Activated naive CD8-positive, alpha-beta T cell treated with anti-CD3 and anti-CD28 coated beads for 36 hours (primary cell): ENCODE data around the gene DCAF15. TPM values are rescaled to one million over a fixed set of nuclear protein-coding genes. Genes with fewer than 3 reads are reported as not detected.

Experiments
- DNase-seq: peaks from one replicate; pipeline ENCODE4 v3.0.0; 2021
- H3K27ac Mint-ChIP-seq: one replicate; pipeline ENCODE4 v1.8.0; 2022; ENCODE audit warnings: mild to moderate bottlenecking, moderate library complexity, mixed read lengths
- H3K27me3 Mint-ChIP-seq: one replicate; pipeline ENCODE4 v1.8.0; 2022; ENCODE audit warnings: mild to moderate bottlenecking, mixed read lengths
- H3K36me3 Mint-ChIP-seq: one replicate; pipeline ENCODE4 v1.8.0; 2021; ENCODE audit warnings: mild to moderate bottlenecking, mixed read lengths
- H3K4me1 Mint-ChIP-seq: one replicate; pipeline ENCODE4 v1.8.0; 2021; ENCODE audit warnings: mixed read lengths
- H3K4me3 Mint-ChIP-seq: one replicate; pipeline ENCODE4 v1.8.0; 2022; ENCODE audit warnings: mild to moderate bottlenecking, moderate library complexity, mixed read lengths
- H3K9me3 Mint-ChIP-seq: one replicate; pipeline ENCODE4 v1.8.0; 2022; ENCODE audit warnings: mixed read lengths
- total RNA-seq, 2 experiments: library from RNA; stranded (reverse); gene quantifications; one replicate each; pipeline ENCODE4 v1.2.3, GENCODE V29; 2021

DCAF15 gene, protein sequence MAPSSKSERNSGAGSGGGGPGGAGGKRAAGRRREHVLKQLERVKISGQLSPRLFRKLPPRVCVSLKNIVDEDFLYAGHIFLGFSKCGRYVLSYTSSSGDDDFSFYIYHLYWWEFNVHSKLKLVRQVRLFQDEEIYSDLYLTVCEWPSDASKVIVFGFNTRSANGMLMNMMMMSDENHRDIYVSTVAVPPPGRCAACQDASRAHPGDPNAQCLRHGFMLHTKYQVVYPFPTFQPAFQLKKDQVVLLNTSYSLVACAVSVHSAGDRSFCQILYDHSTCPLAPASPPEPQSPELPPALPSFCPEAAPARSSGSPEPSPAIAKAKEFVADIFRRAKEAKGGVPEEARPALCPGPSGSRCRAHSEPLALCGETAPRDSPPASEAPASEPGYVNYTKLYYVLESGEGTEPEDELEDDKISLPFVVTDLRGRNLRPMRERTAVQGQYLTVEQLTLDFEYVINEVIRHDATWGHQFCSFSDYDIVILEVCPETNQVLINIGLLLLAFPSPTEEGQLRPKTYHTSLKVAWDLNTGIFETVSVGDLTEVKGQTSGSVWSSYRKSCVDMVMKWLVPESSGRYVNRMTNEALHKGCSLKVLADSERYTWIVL
- 10 to 100 TPM; 54.3 to 54.6 TPM for total RNA-seq

GRCh38 chr19:13952154-13952930 lies at the start of gene DCAF15:
TSS of gene DCAF15 (plus strand) at chr19:13952509. CDS start at chr19:13952513, 4 bp downstream.
- Mint-ChIP-seq H3K4me1 (peaks cover 9% of the 10 kb centered on the region), H3K36me3 (peaks cover 3% of the 10 kb centered on the region), H3K9me3 (no peaks in the 10 kb centered on the region), H3K4me3 (peak within 1 kb of the TSS; percentile 97), H3K27ac (peak within 1 kb of the TSS; percentile 90), H3K27me3 (no peaks in the 10 kb centered on the region)
- peak; percentile 99 for DNase-seq

- Mint-ChIP-seq H3K27me3 (no peaks in the 10 kb centered on the region), H3K4me1 (peaks cover 15% of the 10 kb centered on the region), H3K36me3 (peaks cover 3% of the 10 kb centered on the region), H3K4me3 (no peak overlapping the region), H3K9me3 (peaks cover 3% of the 10 kb centered on the region), H3K27ac (peak overlapping the region; percentile 42)
- DNase-seq = peak; percentile 26
These were observed 49.2 kb upstream of the DCAF15 start for GRCh38 chr19:13902993-13903555.

DNA sequence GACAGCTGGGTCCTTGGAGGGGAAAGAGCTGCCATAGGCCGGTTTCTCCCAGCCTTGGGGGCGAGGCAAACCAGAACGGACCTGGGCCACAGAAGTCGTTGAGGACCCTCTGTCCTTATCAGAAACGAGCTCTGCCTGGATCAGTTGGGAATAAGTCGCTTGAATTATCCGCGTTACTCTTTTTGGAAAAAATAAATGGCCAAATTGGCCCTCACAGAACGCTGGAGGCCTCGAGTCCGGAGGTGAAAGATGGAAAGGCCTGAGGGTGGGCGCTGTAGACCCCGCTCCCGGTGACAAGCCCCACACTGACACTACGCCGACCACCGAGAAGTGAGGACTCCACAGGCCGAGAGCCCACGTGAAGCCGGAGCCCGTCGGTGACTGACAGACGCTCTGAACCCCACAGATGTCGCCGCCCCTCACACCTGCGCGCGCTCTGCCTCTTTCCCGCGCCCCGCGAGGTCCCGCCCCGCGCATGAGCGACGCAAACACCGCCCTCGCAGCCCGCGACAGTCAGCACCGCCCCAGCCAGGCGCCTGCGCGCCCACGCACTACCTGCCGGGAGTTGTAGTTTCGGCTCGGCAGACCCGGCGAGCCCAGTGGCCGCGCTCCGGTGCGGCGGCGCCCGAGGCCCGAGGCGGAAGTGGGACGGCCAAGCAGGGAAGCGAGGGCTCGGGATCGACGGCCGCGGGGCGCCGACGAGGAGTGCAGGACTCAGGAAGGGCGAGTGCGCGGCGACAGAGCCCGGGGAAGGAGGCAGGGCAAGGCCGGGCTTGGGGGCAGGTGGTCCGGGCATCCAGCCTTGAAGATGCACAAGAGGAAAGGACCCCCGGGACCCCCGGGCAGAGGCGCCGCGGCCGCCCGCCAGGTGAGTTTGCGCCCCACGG lies 46.4 kb upstream of the DCAF15 start, which contains the start of the genes BRME1 and CC2D1A:
Gene BRME1, minus strand, starts transcription at position 484 of the 887 bp plus-strand sequence. CDS start 1,225 bp downstream, outside the sequence.
Gene CC2D1A, plus strand, starts transcription at position 568 of the 887 bp plus-strand sequence. Its CDS starts 241 bp downstream, at position 809.
- Mint-ChIP-seq H3K9me3 (peaks cover 3% of the 10 kb centered on the region), H3K27me3 (no peaks in the 10 kb centered on the region), H3K4me3 (peak within 1 kb of the TSS; percentile 83), H3K36me3 (peaks cover 8% of the 10 kb centered on the region), H3K27ac (peak within 1 kb of the TSS; percentile 91), H3K4me1 (peaks cover 15% of the 10 kb centered on the region)
- DNase-seq = peak; percentile 98

DNA sequence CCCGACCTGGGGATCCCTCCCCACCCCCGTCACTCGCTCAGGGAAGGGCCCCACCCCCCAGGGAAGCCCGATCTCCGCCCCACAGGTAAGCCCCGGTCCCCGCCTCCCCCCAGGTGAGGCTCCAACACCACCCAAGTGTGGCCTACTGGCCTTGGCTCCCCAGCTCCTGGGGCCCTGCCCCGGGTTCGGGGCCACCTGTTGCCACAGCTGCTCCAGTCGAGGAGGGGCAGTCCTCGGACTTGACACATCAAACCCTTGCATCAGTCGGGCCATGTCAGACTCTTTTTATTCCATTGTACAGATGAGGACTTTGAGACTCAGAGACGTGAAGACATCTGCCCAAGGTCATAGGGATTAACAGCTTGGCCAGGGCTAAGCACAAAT lies 45.8 kb upstream of the DCAF15 start:
- H3K27me3 Mint-ChIP-seq = no peaks in the 10 kb centered on the region
- peaks cover 8% of the 10 kb centered on the region for H3K36me3 Mint-ChIP-seq
- peaks cover 3% of the 10 kb centered on the region for H3K9me3 Mint-ChIP-seq
- peak overlapping the region; percentile 58 for H3K27ac Mint-ChIP-seq
- H3K4me3 Mint-ChIP-seq = peak overlapping the region; percentile 82
- peaks cover 15% of the 10 kb centered on the region for H3K4me1 Mint-ChIP-seq
- DNase-seq = peak; percentile 26

- Mint-ChIP-seq H3K27me3 (no peaks in the 10 kb centered on the region), H3K4me1 (peaks cover 15% of the 10 kb centered on the region), H3K27ac (peak overlapping the region; percentile 58), H3K9me3 (peaks cover 3% of the 10 kb centered on the region), H3K36me3 (peaks cover 9% of the 10 kb centered on the region), H3K4me3 (peak overlapping the region; percentile 82)
- DNase-seq = no peak
These were observed 45.4 kb upstream of the DCAF15 start for GRCh38 chr19:13906910-13907309.

DNA sequence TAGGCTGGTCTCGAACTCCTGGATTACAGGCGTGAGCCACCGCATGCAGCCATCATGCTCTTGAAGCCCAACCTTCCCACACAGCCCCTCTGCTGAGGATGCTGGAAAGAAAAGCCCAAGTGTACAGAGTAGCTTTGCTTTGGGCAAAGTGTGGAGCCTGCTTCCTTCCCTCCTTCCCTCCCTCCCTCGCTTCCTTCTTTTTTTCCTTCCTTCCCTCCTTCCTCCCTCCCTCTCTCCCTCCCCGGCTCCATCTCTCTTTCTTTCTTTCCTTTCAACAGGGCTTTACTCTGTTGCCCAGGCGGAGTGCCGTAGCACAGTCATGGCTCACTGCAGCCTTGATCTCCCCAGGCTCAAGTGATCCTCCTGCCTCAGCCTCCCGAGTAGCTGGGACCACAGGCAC lies 43.6 kb upstream of the DCAF15 start:
- no peaks in the 10 kb centered on the region for H3K27me3 Mint-ChIP-seq
- H3K9me3 Mint-ChIP-seq = peaks cover 3% of the 10 kb centered on the region
- no peak for DNase-seq
- H3K4me3 Mint-ChIP-seq = no peak overlapping the region
- H3K27ac Mint-ChIP-seq = no peak overlapping the region
- peaks cover 10% of the 10 kb centered on the region for H3K4me1 Mint-ChIP-seq
- H3K36me3 Mint-ChIP-seq = peaks cover 12% of the 10 kb centered on the region

DNA sequence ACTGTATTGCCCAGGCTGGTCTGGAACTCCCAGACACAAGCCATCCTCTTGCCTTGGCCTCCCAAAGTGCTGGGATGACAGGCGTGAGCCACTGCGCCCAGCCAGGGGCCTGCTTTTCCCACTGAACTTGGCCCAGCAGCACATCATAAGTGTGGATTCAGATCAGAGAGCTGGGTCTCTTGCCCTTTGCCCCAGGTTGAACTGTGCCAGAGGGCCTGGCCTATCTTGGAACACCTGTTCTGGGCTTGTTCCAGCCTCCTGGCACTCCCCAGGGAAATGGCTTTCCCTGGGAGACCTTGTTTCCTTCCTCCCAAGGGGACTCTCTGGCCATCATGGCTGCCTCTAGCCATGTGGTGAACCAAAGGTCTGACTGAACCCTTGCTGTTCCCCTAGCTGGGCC lies 42.9 kb upstream of the DCAF15 start:
- DNase-seq = no peak
- peaks cover 10% of the 10 kb centered on the region for H3K4me1 Mint-ChIP-seq
- no peak overlapping the region for H3K4me3 Mint-ChIP-seq
- H3K9me3 Mint-ChIP-seq = peaks cover 3% of the 10 kb centered on the region
- peaks cover 12% of the 10 kb centered on the region for H3K36me3 Mint-ChIP-seq
- no peaks in the 10 kb centered on the region for H3K27me3 Mint-ChIP-seq
- no peak overlapping the region for H3K27ac Mint-ChIP-seq

- Mint-ChIP-seq H3K4me3 (no peak overlapping the region), H3K27ac (no peak overlapping the region), H3K9me3 (no peaks in the 10 kb centered on the region), H3K4me1 (no peaks in the 10 kb centered on the region), H3K27me3 (no peaks in the 10 kb centered on the region), H3K36me3 (peaks cover 10% of the 10 kb centered on the region)
- DNase-seq = no peak
These were observed 39.0 kb upstream of the DCAF15 start for GRCh38 chr19:13913352-13913751.

GRCh38 chr19:13914777-13915176 lies 37.5 kb upstream of the DCAF15 start:
- H3K9me3 Mint-ChIP-seq = no peaks in the 10 kb centered on the region
- H3K4me1 Mint-ChIP-seq = no peaks in the 10 kb centered on the region
- no peak overlapping the region for H3K4me3 Mint-ChIP-seq
- no peak for DNase-seq
- H3K27ac Mint-ChIP-seq = no peak overlapping the region
- H3K27me3 Mint-ChIP-seq = no peaks in the 10 kb centered on the region
- peaks cover 9% of the 10 kb centered on the region for H3K36me3 Mint-ChIP-seq

- H3K9me3 Mint-ChIP-seq = no peaks in the 10 kb centered on the region
- no peak overlapping the region for H3K4me3 Mint-ChIP-seq
- H3K27me3 Mint-ChIP-seq = no peaks in the 10 kb centered on the region
- no peak for DNase-seq
- H3K36me3 Mint-ChIP-seq = peaks cover 28% of the 10 kb centered on the region
- H3K27ac Mint-ChIP-seq = no peak overlapping the region
- H3K4me1 Mint-ChIP-seq = no peaks in the 10 kb centered on the region
These were observed 34.4 kb upstream of the DCAF15 start for GRCh38 chr19:13917888-13918406.

GRCh38 chr19:13918726-13919411 lies 33.4 kb upstream of the DCAF15 start:
- Mint-ChIP-seq H3K27me3 (no peaks in the 10 kb centered on the region), H3K36me3 (peaks cover 32% of the 10 kb centered on the region), H3K9me3 (no peaks in the 10 kb centered on the region), H3K4me1 (no peaks in the 10 kb centered on the region), H3K27ac (no peak overlapping the region), H3K4me3 (no peak overlapping the region)
- no peak for DNase-seq

DNA sequence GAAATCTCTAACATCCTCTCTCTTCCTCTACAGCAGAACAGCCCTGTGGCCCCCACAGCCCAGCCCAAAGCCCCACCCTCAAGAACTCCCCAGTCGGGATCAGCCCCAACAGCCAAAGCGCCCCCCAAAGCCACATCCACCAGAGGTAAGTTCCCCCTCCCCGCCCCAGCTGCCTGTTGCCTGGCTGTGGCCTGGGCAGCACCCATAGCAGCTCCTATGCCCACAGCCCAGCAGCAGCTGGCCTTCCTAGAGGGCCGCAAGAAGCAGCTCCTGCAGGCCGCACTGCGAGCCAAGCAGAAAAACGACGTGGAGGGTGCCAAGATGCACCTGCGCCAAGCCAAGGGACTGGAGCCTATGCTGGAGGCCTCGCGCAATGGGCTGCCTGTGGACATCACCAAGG lies 31.8 kb upstream of the DCAF15 start:
- DNase-seq = no peak
- no peaks in the 10 kb centered on the region for H3K27me3 Mint-ChIP-seq
- no peak overlapping the region for H3K4me3 Mint-ChIP-seq
- no peaks in the 10 kb centered on the region for H3K9me3 Mint-ChIP-seq
- H3K4me1 Mint-ChIP-seq = no peaks in the 10 kb centered on the region
- no peak overlapping the region for H3K27ac Mint-ChIP-seq
- peaks cover 36% of the 10 kb centered on the region for H3K36me3 Mint-ChIP-seq

GRCh38 chr19:13920940-13921747 lies 31.2 kb upstream of the DCAF15 start:
- H3K27ac Mint-ChIP-seq = peak overlapping the region; percentile 19
- H3K4me3 Mint-ChIP-seq = no peak overlapping the region
- H3K27me3 Mint-ChIP-seq = no peaks in the 10 kb centered on the region

More at GRCh38 chr19:13920940-13921747, 31.2 kb upstream of the DCAF15 start:
- DNase-seq = peak; percentile 37
- H3K9me3 Mint-ChIP-seq = no peaks in the 10 kb centered on the region
- peaks cover 36% of the 10 kb centered on the region for H3K36me3 Mint-ChIP-seq
- H3K4me1 Mint-ChIP-seq = no peaks in the 10 kb centered on the region
